Mesothelial cell of epicardium (in vitro differentiated cells): ENCODE results near the gene DMD. TPM values are rescaled to one million over a fixed set of nuclear protein-coding genes. Genes with fewer than 3 reads are reported as not detected.

ENCODE experiments used
- DNase-seq, 2 experiments: peaks; one replicate each; pipeline ENCODE4 v3.0.0; 2021; ENCODE audit warnings: low spot score in 2 of 2; ENCODE audit not compliant: unreplicated experiment in 2 of 2
- H3K27ac Mint-ChIP-seq: 2 replicates; pipeline ENCODE4 v1.8.0; 2021; ENCODE audit warnings: mixed read lengths
- H3K27me3 Mint-ChIP-seq: 2 replicates; pipeline ENCODE4 v1.8.0; 2021; ENCODE audit warnings: low read depth, mixed read lengths
- H3K36me3 Mint-ChIP-seq: 2 replicates; pipeline ENCODE4 v1.8.0; 2021; ENCODE audit warnings: mixed read lengths
- H3K4me1 Mint-ChIP-seq: 2 replicates; pipeline ENCODE4 v1.8.0; 2021; ENCODE audit warnings: mixed read lengths
- H3K4me3 Mint-ChIP-seq: 2 replicates; pipeline ENCODE4 v1.8.0; 2021; ENCODE audit warnings: mild to moderate bottlenecking, moderate library complexity, mixed read lengths
- H3K9me3 Mint-ChIP-seq: 2 replicates; pipeline ENCODE4 v1.8.0; 2021; ENCODE audit warnings: mixed read lengths
- CTCF ChIP-seq: fragments of 200-600 bp; sonication (generic); IDR thresholded peaks from one replicate; pipeline ENCODE4 v1.5.0; 2021; ENCODE audit warnings: antibody characterized with exemption; ENCODE audit not compliant: unreplicated experiment
- total RNA-seq: library from RNA; stranded (reverse); gene quantifications from 3 replicates; pipeline ENCODE4 v1.2.1, GENCODE V29; 2021

The DMD gene
- total RNA-seq, 1 donor from 2014 or later = 79.4 TPM

DNA sequence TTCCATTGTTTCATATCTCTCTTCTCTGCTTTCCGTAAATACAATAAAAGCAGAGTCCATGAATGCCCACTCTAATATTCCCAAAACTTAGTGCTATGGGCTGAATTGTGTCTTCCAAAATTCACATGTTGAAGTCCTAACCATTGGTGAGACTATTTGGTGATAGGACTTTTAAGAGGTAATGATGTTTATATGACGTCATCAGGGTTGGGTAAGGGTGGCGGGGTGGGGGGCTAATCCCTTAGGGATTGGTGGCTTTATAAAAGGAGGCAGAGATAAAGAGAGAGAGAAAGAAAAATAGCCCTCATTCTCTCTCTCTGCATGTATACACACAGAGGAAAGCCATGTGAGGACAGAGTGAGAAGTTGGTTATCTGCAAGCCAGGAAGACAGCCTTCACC is 722.2 kb downstream of the DMD start:
- peaks cover 9% of the 10 kb centered on the region for H3K4me1 Mint-ChIP-seq
- no peak overlapping the region for H3K4me3 Mint-ChIP-seq
- H3K9me3 Mint-ChIP-seq = peaks cover 11% of the 10 kb centered on the region
- no peak for TF ChIP-seq CTCF
- H3K27ac Mint-ChIP-seq = no peak overlapping the region
- no peaks in the 10 kb centered on the region for H3K27me3 Mint-ChIP-seq
- H3K36me3 Mint-ChIP-seq = peaks cover 28% of the 10 kb centered on the region
- DNase-seq = no peak

DNA sequence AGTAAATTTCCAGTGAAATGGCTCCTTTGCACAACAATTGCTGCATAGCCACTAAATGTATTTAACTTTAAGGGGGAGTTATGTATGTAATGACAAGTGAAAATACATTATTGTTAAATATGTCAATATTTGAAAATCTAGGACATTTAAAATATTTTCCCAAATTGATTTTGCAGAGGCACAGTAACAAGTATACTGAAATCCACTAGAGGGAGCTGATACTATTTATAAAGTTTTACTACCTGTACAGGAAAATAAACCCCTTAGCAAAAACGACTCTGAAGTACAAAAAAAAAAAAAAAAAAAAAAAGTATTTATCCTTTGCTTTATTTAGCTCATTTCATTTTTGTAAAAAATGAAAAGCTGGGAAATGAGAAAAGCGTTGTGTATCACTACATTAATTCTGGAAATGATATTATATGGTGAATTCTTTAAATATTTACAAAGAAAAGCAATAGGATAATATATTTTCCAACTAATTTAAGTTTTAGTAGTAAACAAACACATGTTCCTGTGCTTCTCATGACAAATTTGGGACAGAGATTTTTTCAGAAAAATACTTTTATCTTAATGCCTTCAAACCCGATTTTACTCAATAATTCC is 727.7 kb downstream of the DMD start:
- peaks cover 14% of the 10 kb centered on the region for H3K4me1 Mint-ChIP-seq
- no peak overlapping the region for H3K4me3 Mint-ChIP-seq
- DNase-seq = no peak

DNA sequence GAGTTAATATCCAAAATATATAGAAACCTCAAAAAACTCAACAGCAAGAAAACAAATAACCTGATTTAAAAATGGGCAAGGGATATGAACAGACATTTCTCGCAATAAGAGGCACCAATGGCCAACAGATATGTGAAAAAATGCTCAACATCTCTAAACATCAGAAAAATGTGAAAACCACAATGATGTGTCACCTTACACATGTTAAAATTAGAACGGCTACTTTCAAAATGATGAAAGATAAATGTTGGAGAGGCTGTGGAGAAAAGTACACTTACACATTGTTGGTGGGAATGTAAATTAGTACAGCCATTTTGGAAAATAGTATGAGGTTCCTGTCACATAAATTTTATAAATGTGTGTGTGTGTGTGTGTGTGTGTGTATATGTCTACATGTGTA is 731.3 kb downstream of the DMD start:
- Mint-ChIP-seq H3K4me1 (peaks cover 19% of the 10 kb centered on the region), H3K27ac (no peak overlapping the region), H3K36me3 (peaks cover 16% of the 10 kb centered on the region), H3K4me3 (no peak overlapping the region), H3K27me3 (no peaks in the 10 kb centered on the region), H3K9me3 (peaks cover 22% of the 10 kb centered on the region)
- no peak for DNase-seq
- no peak for TF ChIP-seq CTCF

More for the DNA sequence above, 727.7 kb downstream of the DMD start:
- Mint-ChIP-seq H3K27me3 (no peaks in the 10 kb centered on the region), H3K27ac (no peak overlapping the region), H3K9me3 (peaks cover 16% of the 10 kb centered on the region), H3K36me3 (peaks cover 13% of the 10 kb centered on the region)
- peak; percentile 51 for TF ChIP-seq CTCF

DNA sequence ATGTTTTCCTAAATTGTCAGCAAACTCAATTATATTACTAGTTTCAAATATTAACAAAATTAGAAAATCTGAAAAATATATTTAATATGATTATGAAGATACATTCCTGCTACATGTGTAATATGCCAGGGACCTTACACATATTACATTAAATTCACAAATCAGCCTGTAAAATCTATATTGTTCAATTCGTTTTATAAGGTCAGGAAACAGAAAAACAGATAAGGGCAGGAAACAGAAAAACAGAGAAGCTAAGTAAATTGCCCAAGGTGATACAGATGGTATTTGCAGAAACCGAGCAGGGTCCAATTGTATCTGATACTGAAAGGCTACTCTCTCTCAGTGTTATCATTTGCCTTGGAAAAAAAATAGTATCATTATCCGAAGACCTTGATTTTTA is 739.0 kb downstream of the DMD start:
- Mint-ChIP-seq H3K4me3 (no peak overlapping the region), H3K4me1 (peaks cover 2% of the 10 kb centered on the region), H3K27ac (no peak overlapping the region), H3K27me3 (no peaks in the 10 kb centered on the region), H3K9me3 (peaks cover 20% of the 10 kb centered on the region), H3K36me3 (peaks cover 17% of the 10 kb centered on the region)
- no peak for TF ChIP-seq CTCF
- DNase-seq = no peak

- Mint-ChIP-seq H3K27me3 (no peaks in the 10 kb centered on the region), H3K4me1 (no peaks in the 10 kb centered on the region), H3K9me3 (peaks cover 11% of the 10 kb centered on the region), H3K27ac (no peak overlapping the region), H3K4me3 (no peak overlapping the region), H3K36me3 (peaks cover 6% of the 10 kb centered on the region)
- no peak for DNase-seq
- no peak for TF ChIP-seq CTCF
Measured at GRCh38 chrX:32455704-32456103, 755.6 kb downstream of the DMD start.
